Mesenteric fat pad (tissue), 1 donor: Measurements from ENCODE around the gene RHOC. TPM values are rescaled to one million over a fixed set of nuclear protein-coding genes. Genes with fewer than 3 reads are reported as not detected.
A peak's percentile ranks its signal among the peaks of the same experiment; 100 is the strongest.

ENCODE experiments used
- DNase-seq: peaks from one replicate; pipeline ENCODE4 v3.0.0-alpha.2; 2020; ENCODE audit warnings: low spot score
- total RNA-seq: library from RNA; stranded (reverse); fragmentation: NEBNext Ultra II Directional; extraction: Animal tissue kit (Norgen Biotek cat#: 25700); gene quantifications from one replicate; pipeline ENCODE4 v1.2.1, GENCODE V29; 2021
- donor health status: DM: yes; HTN: yes; CAD: no.

Gene RHOC
- total RNA-seq, 1 donor from 2014 or later, result 253 TPM

GRCh38 chr1:112702420-112703261, 4.3 kb downstream of the RHOC start:
- peak; percentile 59 for DNase-seq

GRCh38 chr1:112702067-112702395, 4.9 kb downstream of the RHOC start:
- DNase-seq, result no peak

- peak; percentile 64 for DNase-seq
These were observed 5.5 kb downstream of the RHOC start for GRCh38 chr1:112701227-112702066.

- peak; percentile 98 for DNase-seq
These were observed 6.4 kb downstream of the RHOC start for GRCh38 chr1:112700290-112701226.

- no peak for DNase-seq
These were observed 7.3 kb downstream of the RHOC start for GRCh38 chr1:112699425-112700144.

GRCh38 chr1:112698366-112699310, 8.3 kb downstream of the RHOC start:
- peak; percentile 88 for DNase-seq

- peak; percentile 88 for DNase-seq
These were observed 9.1 kb downstream of the RHOC start for GRCh38 chr1:112697781-112698201.

- no peak for DNase-seq
These were observed 10.2 kb downstream of the RHOC start for GRCh38 chr1:112696578-112697314.

GRCh38 chr1:112695276-112695675, 11.7 kb downstream of the RHOC start:
- DNase-seq, result no peak

- DNase-seq, result peak; percentile 88
These were observed 12.5 kb downstream of the RHOC start for GRCh38 chr1:112694363-112694929.

- no peak for DNase-seq
These were observed 13.1 kb downstream of the RHOC start for GRCh38 chr1:112693821-112694220.

GRCh38 chr1:112692681-112693080, 14.2 kb downstream of the RHOC start:
- no peak for DNase-seq

GRCh38 chr1:112689842-112690237, 17.1 kb downstream of the RHOC start:
- no peak for DNase-seq

GRCh38 chr1:112689196-112689841, 17.6 kb downstream of the RHOC start:
- DNase-seq, result no peak

- no peak for DNase-seq
These were observed 18.1 kb downstream of the RHOC start for GRCh38 chr1:112688781-112689193.

GRCh38 chr1:112687785-112688496, 19.0 kb downstream of the RHOC start:
- DNase-seq, result no peak

- DNase-seq, result no peak
These were observed 19.6 kb downstream of the RHOC start for GRCh38 chr1:112687361-112687760.
